Activated CD4-positive, alpha-beta T cell treated with anti-CD3 and anti-CD28 coated beads for 48 hours (primary cell): ENCODE measurements around the gene AHI1.
"Not testable (repeated sequence)": the region's sequence is repeated elsewhere in the genome, so short reads cannot be mapped to it uniquely, and the experiment has no call there.

Source experiments
- DNase-seq: peaks from one replicate; pipeline ENCODE4 v3.0.0-alpha.2; 2020

Gene AHI1

GRCh38 chr6:135383301-135383700 lies 114.2 kb downstream of the AHI1 start:
- no peak for DNase-seq

- no peak for DNase-seq
These were observed 115.3 kb downstream of the AHI1 start for GRCh38 chr6:135382182-135382628.

- no peak for DNase-seq
These were observed 116.7 kb downstream of the AHI1 start for GRCh38 chr6:135380793-135381192.

GRCh38 chr6:135379647-135380046 lies 117.9 kb downstream of the AHI1 start:
- DNase-seq, result no peak

GRCh38 chr6:135372758-135373157 lies 124.8 kb downstream of the AHI1 start:
- no peak for DNase-seq

- not testable (repeated sequence) for DNase-seq
These were observed 133.9 kb downstream of the AHI1 start for GRCh38 chr6:135363622-135364021.

GRCh38 chr6:135362124-135362523 lies 135.4 kb downstream of the AHI1 start:
- no peak for DNase-seq

GRCh38 chr6:135360222-135360621 lies 137.3 kb downstream of the AHI1 start:
- DNase-seq, result no peak

GRCh38 chr6:135358985-135359384 lies 138.6 kb downstream of the AHI1 start:
- DNase-seq, result no peak

- no peak for DNase-seq
These were observed 139.2 kb downstream of the AHI1 start for GRCh38 chr6:135358251-135358821.

GRCh38 chr6:135354407-135354806 lies 143.1 kb downstream of the AHI1 start:
- no peak for DNase-seq

- DNase-seq, result no peak
These were observed 144.4 kb downstream of the AHI1 start for GRCh38 chr6:135353113-135353512.

GRCh38 chr6:135351635-135352034 lies 145.9 kb downstream of the AHI1 start:
- no peak for DNase-seq

- no peak for DNase-seq
These were observed 149.7 kb downstream of the AHI1 start for GRCh38 chr6:135347887-135348286.

- DNase-seq, result no peak
These were observed 150.8 kb downstream of the AHI1 start for GRCh38 chr6:135346747-135347146.

GRCh38 chr6:135344526-135344925 lies 153.0 kb downstream of the AHI1 start:
- DNase-seq, result no peak

- not testable (repeated sequence) for DNase-seq
These were observed 157.6 kb downstream of the AHI1 start for GRCh38 chr6:135339920-135340319.

GRCh38 chr6:135334169-135334568 lies 163.4 kb downstream of the AHI1 start:
- DNase-seq, result no peak

GRCh38 chr6:135331002-135331401 lies 166.5 kb downstream of the AHI1 start:
- DNase-seq, result no peak

- no peak for DNase-seq
These were observed 167.4 kb downstream of the AHI1 start for GRCh38 chr6:135329851-135330803.

- no peak for DNase-seq
These were observed 169.4 kb downstream of the AHI1 start for GRCh38 chr6:135328136-135328535.

- no peak for DNase-seq
These were observed 171.7 kb downstream of the AHI1 start for GRCh38 chr6:135325624-135326424.

- DNase-seq, result no peak
These were observed 173.0 kb downstream of the AHI1 start for GRCh38 chr6:135324531-135324930.
